ENCODE data around the gene NRG3.

GRCh38 chr10:81978238-81978637 is 103.2 kb downstream of the NRG3 start:
- TF ChIP-seq POLR2A (IDR thresholded peaks at IDR 0.05) (no peak), CTCF (IDR thresholded peaks at IDR 0.05) (no peak)
